ENCODE data around the gene COL20A1.

Gene COL20A1

GRCh38 chr20:63281742-63282665, 11.0 kb upstream of the COL20A1 start:
- no peak for TF ChIP-seq SNAI2 (CRISPR knock-in tag; IDR thresholded peaks at IDR 0.05)
- ATAC-seq: no peak

- no peak for ATAC-seq
- TF ChIP-seq OSR1 (CRISPR knock-in tag; IDR thresholded peaks at IDR 0.05) (no peak), ZFP3 (CRISPR knock-in tag; IDR thresholded peaks at IDR 0.05) (no peak), ZNF565 (CRISPR knock-in tag; conservative IDR thresholded peaks at IDR 0.05; ENCODE audit: low read depth) (no peak), ZNF8 (CRISPR knock-in tag; IDR thresholded peaks at IDR 0.05) (no peak), RARB (CRISPR knock-in tag; IDR thresholded peaks at IDR 0.05) (no peak), POU6F1 (CRISPR knock-in tag; IDR thresholded peaks at IDR 0.05; ENCODE audit: borderline replicate concordance, low read depth) (no peak), CSRNP3 (CRISPR knock-in tag; IDR thresholded peaks at IDR 0.05) (no peak), TOX (CRISPR knock-in tag; IDR thresholded peaks at IDR 0.05; ENCODE audit: borderline replicate concordance) (no peak), ZNF70 (CRISPR knock-in tag; IDR thresholded peaks at IDR 0.05) (no peak), CSDC2 (CRISPR knock-in tag; IDR thresholded peaks at IDR 0.05) (no peak), PATZ1 (CRISPR knock-in tag; IDR thresholded peaks at IDR 0.05; ENCODE audit: borderline replicate concordance) (no peak), ZFP30 (CRISPR knock-in tag; IDR thresholded peaks at IDR 0.05) (no peak), SNAI2 (CRISPR knock-in tag; IDR thresholded peaks at IDR 0.05) (no peak), ARNTL (CRISPR knock-in tag; IDR thresholded peaks at IDR 0.05; ENCODE audit: borderline replicate concordance, low read depth) (no peak), BACH2 (CRISPR knock-in tag; IDR thresholded peaks at IDR 0.05; ENCODE audit: borderline replicate concordance) (no peak), GLIS3 (CRISPR knock-in tag; IDR thresholded peaks at IDR 0.05) (no peak), ESRRG (CRISPR knock-in tag; IDR thresholded peaks at IDR 0.05) (no peak)
Observed at GRCh38 chr20:63282946-63283345, 10.0 kb upstream of the COL20A1 start.

GRCh38 chr20:63283397-63284082, 9.4 kb upstream of the COL20A1 start:
- TF ChIP-seq RARB (CRISPR knock-in tag; IDR thresholded peaks at IDR 0.05) (no peak), ZNF8 (CRISPR knock-in tag; IDR thresholded peaks at IDR 0.05) (no peak), TSHZ2 (CRISPR knock-in tag; IDR thresholded peaks at IDR 0.05) (no peak), CREB5 (CRISPR knock-in tag; IDR thresholded peaks at IDR 0.05; ENCODE audit: low read depth) (no peak), CSRNP3 (CRISPR knock-in tag; IDR thresholded peaks at IDR 0.05) (no peak), ISL1 (CRISPR knock-in tag; IDR thresholded peaks at IDR 0.05) (no peak), GLIS3 (CRISPR knock-in tag; IDR thresholded peaks at IDR 0.05) (no peak), ARNTL (CRISPR knock-in tag; IDR thresholded peaks at IDR 0.05; ENCODE audit: borderline replicate concordance, low read depth) (no peak), ZFP30 (CRISPR knock-in tag; IDR thresholded peaks at IDR 0.05) (no peak), ESRRG (CRISPR knock-in tag; IDR thresholded peaks at IDR 0.05) (no peak)
- ATAC-seq: no peak
